Measurements from ENCODE around the gene ITIH4.

The ITIH4 gene

DNA sequence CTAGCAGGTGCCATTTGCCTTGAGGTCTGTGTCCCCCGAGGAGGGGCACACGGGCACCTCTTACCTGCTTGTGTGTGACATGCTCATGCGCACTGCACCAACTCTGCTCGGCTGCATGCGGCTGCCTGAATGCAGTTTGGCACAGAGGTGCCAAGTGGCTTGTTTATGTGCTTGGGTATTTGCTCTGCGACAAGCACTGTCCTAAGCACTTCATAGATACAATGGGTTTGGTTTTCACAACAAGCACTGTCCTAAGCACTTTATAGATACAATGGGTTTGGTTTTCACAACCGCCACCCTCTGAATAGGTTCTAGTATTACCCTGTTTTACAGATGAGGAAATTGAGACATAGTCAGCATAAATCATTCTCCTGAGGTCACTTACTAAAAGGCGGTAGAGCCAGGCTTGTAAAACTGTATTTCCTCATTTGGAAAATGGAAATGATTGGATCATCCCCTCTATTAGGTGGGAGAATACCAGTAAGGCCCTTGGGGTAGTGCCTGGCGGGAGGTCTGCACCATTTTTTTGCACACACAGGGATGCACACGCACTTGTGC is 487 bp downstream of the ITIH4 start:
- DNase-seq: no peak

DNA sequence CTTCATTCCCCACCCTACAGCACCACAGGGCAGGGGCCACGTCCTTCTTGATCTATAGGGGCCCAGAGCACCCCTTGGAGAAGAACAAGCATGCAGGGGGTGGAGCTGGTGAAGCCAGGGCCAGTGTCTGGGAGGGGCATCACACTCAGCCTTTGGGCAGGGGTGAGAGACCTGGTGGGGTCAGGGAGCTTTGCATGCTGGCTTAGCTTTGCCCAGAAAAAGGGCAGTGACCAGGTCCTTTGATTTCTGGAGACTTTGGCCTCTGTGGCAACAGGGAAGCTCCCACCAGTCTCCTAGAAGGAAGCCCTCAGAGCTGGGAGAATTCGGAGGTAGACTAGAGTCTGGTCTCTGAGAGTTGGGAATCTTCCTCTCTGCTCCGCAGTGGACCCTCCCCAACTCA is 990 bp downstream of the ITIH4 start:
- no peak for DNase-seq

GRCh38 chr3:52827866-52828376 is 2.6 kb downstream of the ITIH4 start:
- DNase-seq: no peak

DNA sequence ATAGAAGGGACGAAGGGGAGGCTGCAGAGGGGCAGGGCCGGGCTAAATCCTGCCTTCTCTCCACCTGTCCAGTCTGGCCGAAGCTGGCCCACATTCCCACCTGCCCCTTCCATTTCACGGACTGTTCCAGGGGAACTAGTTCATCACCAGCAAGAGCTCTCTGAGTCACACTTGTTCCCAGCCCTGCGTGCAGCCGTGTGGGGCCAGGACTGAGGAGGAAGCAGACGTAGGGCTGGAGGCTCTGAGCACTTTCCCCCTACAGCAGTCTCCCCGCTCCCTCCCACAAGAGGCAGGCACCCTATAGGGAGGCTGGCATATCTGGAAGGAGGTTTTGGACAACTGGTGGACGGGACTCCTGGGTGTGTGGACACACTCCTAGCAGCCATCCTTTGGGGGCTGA is 3.0 kb downstream of the ITIH4 start:
- no peak for DNase-seq

GRCh38 chr3:52824037-52824436 is 6.4 kb downstream of the ITIH4 start:
- DNase-seq: no peak

- no peak for DNase-seq
Measured at GRCh38 chr3:52822363-52822762, 8.1 kb downstream of the ITIH4 start.

DNA sequence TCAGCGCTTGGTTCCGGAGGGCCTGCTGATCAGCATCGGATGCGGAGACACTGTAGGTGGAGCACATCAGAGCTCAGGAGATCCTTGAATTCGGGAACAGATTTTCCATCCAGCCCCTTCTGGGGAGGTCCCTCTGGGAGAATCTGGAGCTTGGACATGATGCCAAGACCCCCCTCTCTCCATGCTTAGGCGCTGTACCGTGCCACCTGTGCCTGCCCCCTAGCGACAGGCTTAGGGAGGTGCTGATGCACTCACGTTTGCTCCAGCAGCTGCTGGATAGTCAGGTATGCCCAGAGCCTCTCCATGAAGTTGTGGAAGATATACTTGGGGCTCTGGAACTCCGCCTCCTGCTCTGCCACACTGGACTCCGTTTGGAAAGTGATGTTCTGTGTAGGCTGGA is 9.7 kb downstream of the ITIH4 start:
- peak; percentile 19 to 21 for DNase-seq

DNA sequence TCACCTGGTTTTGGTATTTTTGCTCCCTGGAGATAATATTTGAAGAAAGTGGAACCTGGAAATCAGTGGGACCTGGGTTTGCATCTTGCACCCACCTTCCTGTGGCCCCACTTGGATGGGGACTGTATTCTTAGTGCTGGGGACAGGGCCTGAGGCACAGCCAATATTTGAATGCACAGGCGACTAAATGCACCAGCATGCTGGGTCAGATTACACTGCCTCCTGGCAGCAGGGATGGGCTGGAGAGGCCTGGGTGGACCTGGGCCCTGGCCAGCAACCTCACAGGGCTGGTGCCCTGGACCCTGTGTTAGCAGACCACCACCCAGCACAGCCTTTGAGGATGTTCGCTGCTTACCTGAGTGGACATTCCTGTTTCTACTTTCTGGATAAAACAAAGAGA is 10.5 kb downstream of the ITIH4 start:
- no peak for DNase-seq

DNA sequence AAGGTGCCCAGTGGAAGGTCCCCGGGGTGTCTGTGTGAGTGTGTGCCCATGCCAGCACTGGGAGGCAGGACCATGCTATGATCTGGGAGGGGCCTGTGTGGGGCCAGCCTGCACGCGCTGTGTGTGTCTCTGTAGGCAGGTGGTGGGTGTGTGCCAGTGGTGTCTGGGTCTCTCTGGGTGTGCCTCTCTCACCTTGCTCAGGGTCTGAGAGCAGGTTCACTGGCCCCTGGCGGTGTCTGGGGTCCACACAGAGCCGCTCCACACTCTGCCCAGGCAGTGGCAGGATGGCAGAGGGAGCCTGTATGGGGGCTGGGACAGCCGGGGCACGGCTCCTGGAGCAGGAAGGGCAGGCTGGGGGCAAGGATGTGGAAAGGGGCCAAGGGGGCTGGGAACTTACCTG is 12.6 kb downstream of the ITIH4 start:
- no peak for DNase-seq

- no peak for DNase-seq
Measured at GRCh38 chr3:52817221-52817620, 13.3 kb downstream of the ITIH4 start.

- DNase-seq: no peak
Measured at GRCh38 chr3:52816654-52817053, 13.8 kb downstream of the ITIH4 start.

DNA sequence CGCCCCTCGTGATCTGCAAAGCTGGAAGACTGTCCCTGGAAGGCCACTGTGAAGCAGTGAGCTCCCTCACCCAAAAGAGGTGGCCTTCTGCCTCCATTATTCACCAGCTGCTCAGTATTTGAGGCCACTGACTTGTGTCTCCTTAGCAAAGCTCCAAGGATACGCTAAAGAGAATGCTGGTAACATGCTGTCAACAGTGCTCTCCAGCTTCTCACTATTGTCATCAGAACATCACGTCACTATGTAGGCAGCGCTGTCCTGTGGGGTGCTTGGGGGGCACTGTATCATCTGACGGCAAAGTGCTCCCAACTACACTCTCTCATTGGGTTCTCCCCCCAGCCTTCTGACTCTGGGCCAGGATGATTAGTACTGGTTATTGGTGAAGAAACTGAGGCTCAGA is 14.3 kb downstream of the ITIH4 start:
- DNase-seq: no peak

GRCh38 chr3:52813810-52814209 is 16.7 kb downstream of the ITIH4 start:
- DNase-seq: no peak

GRCh38 chr3:52811452-52812011 is 18.9 kb downstream of the ITIH4 start:
- no peak for DNase-seq

GRCh38 chr3:52810923-52811322 is 19.5 kb downstream of the ITIH4 start:
- no peak for DNase-seq

DNA sequence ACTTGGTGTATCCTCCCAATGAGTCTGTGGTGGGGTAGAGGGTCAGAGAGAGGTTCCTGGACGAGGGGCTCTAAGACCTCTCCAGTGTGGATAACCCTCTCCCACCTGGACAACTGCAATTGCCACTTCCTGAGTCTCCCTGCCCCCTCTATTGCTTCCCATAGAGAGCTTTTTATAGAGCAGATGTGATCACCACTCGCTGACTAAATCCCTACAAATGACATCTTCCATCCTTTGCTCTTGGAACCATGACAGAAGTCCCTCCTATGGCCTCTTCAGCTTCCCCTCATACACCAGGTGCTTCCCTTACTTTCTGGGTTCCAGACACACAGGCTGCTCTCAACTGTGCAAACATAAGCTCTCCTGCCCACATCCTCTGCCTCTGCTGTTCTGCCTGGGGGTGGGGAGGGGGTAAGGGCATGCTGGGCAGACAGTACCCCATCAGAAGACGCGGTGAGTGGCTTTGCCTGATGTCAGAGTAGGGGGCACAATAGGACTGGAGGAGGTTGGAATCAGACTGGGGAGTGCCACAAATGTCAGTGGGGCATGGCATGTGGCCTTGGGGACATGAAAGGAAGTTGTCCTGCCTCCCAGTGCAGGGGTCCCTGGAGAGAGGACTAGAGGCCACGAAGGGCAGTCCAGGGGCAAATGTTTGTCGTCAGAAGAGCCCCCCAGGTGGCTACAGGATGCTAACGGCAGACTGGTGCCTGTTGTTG is 20.7 kb downstream of the ITIH4 start:
- no peak for DNase-seq

- DNase-seq: no peak
Measured at GRCh38 chr3:52809149-52809548, 21.3 kb downstream of the ITIH4 start.

- DNase-seq: no peak
Measured at GRCh38 chr3:52805270-52806039, 25.0 kb downstream of the ITIH4 start.

DNA sequence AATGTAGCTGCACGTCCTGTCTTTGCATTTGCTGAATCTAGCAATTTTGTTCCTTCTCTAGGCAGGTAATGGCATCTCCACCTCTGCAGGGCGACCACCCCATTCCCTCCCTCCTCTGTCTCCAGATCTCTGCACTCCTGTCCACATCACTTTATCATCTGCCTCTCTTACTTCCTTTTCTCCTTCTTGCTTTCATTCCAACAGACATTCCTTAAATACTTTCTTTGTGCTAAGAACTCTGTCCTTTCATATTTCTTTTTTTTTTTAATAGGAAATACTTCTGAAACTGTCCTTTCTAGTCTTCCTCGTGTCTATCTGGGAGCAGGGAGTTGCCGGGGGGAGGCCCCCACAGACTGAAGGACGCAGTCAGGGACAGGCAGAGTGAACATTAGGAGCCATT is 28.6 kb downstream of the ITIH4 start:
- DNase-seq: no peak

DNA sequence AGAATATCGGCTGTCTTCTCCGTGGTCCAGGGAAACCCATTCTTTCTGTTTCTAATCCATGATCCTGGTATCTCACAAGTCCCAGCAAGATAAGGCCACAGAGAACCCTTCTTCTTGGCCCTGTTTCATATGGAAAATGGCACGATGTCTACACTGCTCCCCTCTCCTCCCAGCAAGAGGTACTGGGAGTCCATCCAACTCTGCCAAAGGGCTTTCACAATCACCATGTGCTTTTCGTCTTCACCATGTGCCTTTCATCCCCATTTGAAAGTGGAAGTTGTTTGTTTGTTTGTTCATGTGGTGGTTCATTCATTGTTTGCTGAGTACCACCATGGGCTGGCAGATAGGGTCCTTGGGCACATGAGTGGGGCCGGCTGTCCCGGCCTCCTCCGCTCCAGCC is 30.4 kb downstream of the ITIH4 start:
- no peak for DNase-seq

DNA sequence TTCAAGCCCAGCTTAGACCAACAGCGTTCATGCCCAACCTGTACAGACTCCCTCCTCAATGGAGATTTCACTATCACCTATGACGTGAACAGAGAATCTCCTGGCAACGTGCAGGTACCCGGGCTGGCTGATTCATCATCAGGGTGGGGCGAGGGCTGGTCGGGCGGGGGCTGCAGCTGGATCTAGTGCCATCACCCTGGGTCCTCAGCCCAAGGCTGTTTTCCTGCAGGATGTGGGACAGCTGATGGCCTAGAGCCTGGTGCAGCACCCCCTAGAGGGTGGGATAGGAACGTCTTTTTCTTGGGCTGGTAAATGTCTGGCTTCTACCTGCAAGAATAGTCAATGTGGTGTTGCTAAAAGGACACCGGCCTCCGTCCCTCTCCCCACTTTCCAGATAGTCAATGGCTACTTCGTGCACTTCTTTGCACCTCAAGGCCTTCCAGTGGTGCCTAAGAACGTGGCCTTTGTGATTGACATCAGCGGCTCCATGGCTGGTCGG is 31.4 kb downstream of the ITIH4 start:
- DNase-seq: peak; percentile 7 to 24

DNA sequence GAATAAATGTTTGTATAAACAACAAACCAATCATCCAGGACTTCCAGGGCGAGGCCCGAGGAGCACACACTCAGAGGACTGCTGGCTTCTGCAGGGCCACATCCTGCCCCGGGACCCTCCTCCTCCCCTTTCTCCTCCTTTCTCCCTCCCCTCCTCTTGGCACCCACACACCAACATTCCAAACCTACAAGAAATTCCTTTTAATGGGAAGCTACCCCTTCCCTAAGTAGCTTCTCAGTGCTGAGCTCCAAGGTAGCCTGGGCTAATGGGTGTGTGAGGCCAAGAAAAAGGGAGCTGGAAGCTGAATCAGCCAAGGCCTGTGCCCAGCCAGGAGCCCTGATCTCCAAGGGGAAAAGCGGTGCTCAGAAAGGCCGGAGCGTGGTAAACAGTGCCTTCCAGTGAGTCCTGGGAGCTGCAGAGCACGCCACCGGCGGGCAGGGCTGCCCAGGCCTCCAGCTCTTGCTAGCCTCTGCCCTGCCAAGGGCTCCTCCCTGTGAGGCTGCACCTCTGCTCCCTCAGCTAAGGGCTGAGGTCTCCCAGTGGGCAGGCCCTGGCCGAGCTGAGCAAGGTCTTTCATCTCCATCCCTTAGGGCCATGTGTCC is 32.0 kb downstream of the ITIH4 start:
- no peak for DNase-seq

DNA sequence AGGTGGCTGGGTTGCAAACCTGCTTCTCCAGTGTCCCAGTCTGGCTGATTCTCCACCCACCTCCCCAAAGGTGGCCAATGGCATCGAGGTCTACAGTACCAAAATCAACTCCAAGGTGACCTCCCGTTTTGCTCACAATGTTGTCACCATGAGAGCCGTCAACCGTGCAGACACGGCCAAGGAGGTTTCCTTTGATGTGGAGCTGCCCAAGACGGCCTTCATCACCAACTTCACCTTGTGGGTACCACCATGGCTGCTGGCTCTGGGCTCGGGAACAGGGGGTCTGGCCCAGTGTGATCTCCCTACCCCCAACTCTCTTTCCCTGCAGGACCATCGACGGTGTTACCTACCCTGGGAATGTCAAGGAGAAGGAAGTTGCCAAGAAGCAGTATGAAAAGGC is 34.1 kb downstream of the ITIH4 start:
- DNase-seq: no peak

Data from stimulated activated CD4-positive, alpha-beta T cell treated with anti-CD3 and anti-CD28 coated beads, Interleukin-2, amount 100 ng/mL, for 48 hours (primary cell).